ENCODE data around the gene ZNF641.

The ZNF641 gene

GRCh38 chr12:48302161-48302911 lies 48.4 kb downstream of the ZNF641 start:
- Histone ChIP-seq H3K9me3 (ENCODE audit: severe bottlenecking) (no peaks in the 10 kb centered on the region), H3K4me3 (ENCODE audit: low read depth, low read length) (no peak overlapping the region), H3K27me3 (ENCODE audit: insufficient read depth, low read depth, severe bottlenecking) (peaks cover 26% of the 10 kb centered on the region), H3K27ac (no peak overlapping the region), H3K36me3 (no peaks in the 10 kb centered on the region)
- TF ChIP-seq CTCF (IDR thresholded peaks at IDR 0.05; ENCODE audit: low read depth, low read length), result no peak
- DNase-seq, result no peak

GRCh38 chr12:48300774-48301173 lies 49.9 kb downstream of the ZNF641 start:
- Histone ChIP-seq H3K9me3 (ENCODE audit: severe bottlenecking) (no peaks in the 10 kb centered on the region), H3K36me3 (no peaks in the 10 kb centered on the region), H3K4me3 (ENCODE audit: low read depth, low read length) (no peak overlapping the region), H3K27me3 (ENCODE audit: insufficient read depth, low read depth, severe bottlenecking) (peaks cover 21% of the 10 kb centered on the region), H3K27ac (no peak overlapping the region)
- DNase-seq, result no peak
- no peak for TF ChIP-seq CTCF (IDR thresholded peaks at IDR 0.05; ENCODE audit: low read depth, low read length)

GRCh38 chr12:48296586-48297282 lies 54.0 kb downstream of the ZNF641 start:
- peaks cover 23% of the 10 kb centered on the region for H3K27me3 ChIP-seq (ENCODE audit: insufficient read depth, low read depth, severe bottlenecking)
- no peaks in the 10 kb centered on the region for H3K9me3 ChIP-seq (ENCODE audit: severe bottlenecking)
- no peak overlapping the region for H3K27ac ChIP-seq
- TF ChIP-seq CTCF (IDR thresholded peaks at IDR 0.05; ENCODE audit: low read depth, low read length), result no peak
- H3K4me3 ChIP-seq (ENCODE audit: low read depth, low read length), result no peak overlapping the region
- H3K36me3 ChIP-seq, result no peaks in the 10 kb centered on the region
- no peak for DNase-seq

GRCh38 chr12:48292040-48292439 lies 58.7 kb downstream of the ZNF641 start:
- Histone ChIP-seq H3K27me3 (ENCODE audit: insufficient read depth, low read depth, severe bottlenecking) (peaks cover 22% of the 10 kb centered on the region), H3K9me3 (ENCODE audit: severe bottlenecking) (no peaks in the 10 kb centered on the region), H3K36me3 (no peaks in the 10 kb centered on the region), H3K27ac (no peak overlapping the region), H3K4me3 (ENCODE audit: low read depth, low read length) (no peak overlapping the region)
- DNase-seq, result no peak
- TF ChIP-seq CTCF (IDR thresholded peaks at IDR 0.05; ENCODE audit: low read depth, low read length), result no peak

GRCh38 chr12:48291511-48291910 lies 59.2 kb downstream of the ZNF641 start:
- Histone ChIP-seq H3K36me3 (no peaks in the 10 kb centered on the region), H3K9me3 (ENCODE audit: severe bottlenecking) (no peaks in the 10 kb centered on the region), H3K27me3 (ENCODE audit: insufficient read depth, low read depth, severe bottlenecking) (peaks cover 19% of the 10 kb centered on the region), H3K4me3 (ENCODE audit: low read depth, low read length) (no peak overlapping the region), H3K27ac (no peak overlapping the region)
- no peak for DNase-seq
- TF ChIP-seq CTCF (IDR thresholded peaks at IDR 0.05; ENCODE audit: low read depth, low read length), result no peak
